GM18873 (cell line): ENCODE data around the gene KRT3.

ENCODE experiments used
- ATAC-seq: cut with Tn5 transposase; IDR thresholded peaks from one replicate; pipeline ENCODE4 v1.9.1; 2021; ENCODE audit warnings: mild to moderate bottlenecking, moderate library complexity, moderate number of reproducible peaks; ENCODE audit not compliant: unreplicated experiment, low FRiP score

The KRT3 gene

GRCh38 chr12:52815161-52815560 is 19.2 kb upstream of the KRT3 start:
- no peak for ATAC-seq

DNA sequence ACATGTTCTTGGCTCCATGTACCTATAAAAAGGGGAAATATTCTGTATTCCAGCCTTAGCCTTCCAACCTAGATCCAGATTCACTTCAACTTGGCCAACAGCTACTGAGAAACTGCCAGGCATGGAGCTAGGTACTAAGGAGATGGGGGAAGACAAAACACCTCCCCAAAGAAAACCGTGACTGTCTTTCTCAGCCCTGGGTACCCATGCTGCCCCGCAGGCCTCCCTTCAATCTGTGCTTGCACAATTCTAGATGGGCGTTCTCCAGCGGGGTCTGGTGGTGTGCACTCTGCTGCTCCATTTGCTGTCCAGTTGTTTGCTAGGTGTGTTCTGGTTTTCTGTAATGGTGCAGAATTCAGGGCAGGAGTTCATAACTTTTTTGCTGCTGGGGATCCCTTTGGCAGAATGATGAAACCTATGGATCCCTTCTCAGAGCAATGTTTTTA is 18.8 kb upstream of the KRT3 start:
- ATAC-seq = no peak

DNA sequence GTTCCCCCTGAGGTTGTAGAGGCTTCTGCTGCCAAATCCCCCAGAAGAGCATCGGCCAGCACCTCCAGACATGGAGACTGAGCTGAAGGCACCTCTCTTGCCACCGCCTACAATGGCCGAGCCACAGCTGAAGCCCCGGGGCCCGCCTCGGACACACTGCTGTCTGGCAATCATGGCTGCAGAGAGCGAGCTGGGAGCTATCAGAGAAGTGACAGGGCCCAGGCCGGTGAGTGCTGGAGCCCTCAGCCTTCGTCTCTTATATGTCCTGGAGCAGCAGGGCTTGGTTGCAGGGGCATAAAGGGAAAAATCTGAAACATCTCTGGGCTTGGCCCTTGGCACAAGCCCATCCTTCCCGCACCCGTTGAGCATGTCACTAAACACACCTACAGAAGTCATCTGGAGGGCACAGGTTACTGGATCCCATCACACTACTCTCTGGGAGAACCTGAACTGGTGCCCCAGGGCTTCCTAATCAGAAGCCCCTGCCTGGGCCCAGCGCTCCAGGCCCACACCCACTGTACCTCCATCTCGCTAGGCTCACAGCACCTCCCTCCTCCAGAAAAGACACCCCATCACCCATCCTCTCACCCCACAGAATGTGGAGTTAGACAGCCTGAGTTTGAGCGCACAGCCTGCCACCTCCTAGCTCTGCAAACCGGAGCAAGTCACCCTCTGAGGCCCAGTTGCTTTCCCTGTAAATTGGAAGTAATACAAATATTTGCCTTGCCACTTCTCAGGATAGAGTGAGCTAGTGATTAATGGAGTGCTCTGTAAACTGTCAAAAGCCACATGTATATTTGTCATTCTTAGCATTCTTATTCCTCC is 18.2 kb upstream of the KRT3 start, which contains the start of gene KRT4:
Gene KRT4 (minus strand): TSS at position 232 of the 825 bp plus-strand sequence. CDS start 58 bp downstream, at position 174.
- no peak for ATAC-seq

DNA sequence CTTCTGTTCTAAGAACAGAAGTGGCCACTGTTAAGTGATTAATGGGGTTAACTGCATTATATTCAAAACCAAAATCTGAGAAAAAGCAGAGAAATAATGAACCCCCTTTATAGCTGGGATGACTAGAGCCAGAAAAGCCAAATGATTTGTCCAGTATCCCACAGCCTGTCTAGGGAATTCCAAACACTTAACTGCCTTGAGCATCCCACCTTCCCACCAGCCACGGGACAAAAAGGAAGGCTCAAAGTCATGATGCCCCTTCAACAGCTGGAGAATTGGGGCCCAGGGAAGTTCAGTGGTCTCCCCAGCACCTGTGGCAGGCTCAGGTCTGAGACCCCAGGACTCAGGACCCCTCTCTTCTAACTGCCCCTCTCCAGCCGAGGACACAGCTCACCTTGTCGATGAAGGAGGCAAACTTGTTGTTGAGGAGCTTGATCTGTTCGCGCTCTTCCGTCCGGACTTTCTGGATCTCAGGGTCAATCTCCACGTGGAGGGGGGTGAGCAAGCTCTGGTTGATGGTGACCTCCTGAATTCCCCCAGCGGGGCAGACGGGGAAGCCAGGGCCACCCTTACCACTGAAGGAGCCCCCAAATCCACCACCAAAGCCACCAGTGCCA is 17.4 kb upstream of the KRT3 start:
- no peak for ATAC-seq

GRCh38 chr12:52812749-52813148 is 16.8 kb upstream of the KRT3 start:
- no peak for ATAC-seq

DNA sequence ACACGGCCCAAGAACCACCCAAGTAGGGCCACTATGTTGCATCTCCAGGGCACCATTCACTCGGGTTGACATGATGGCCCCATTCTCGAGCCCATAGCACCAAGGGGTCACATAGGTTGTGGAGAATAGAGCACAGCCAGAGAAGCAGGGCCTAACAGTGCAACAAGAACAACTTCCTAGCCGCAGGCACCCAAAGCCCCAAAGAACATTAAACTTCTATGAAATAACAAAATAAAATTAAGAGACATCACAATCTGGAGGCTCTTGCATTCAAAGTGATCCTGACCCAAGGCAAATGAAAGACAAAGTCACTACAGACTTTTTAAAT is 16.1 kb upstream of the KRT3 start:
- no peak for ATAC-seq

- ATAC-seq = no peak
Measured at GRCh38 chr12:52811191-52812072, 15.5 kb upstream of the KRT3 start.

- no peak for ATAC-seq
Measured at GRCh38 chr12:52810554-52810953, 14.6 kb upstream of the KRT3 start.

- no peak for ATAC-seq
Measured at GRCh38 chr12:52809166-52809565, 13.2 kb upstream of the KRT3 start.

DNA sequence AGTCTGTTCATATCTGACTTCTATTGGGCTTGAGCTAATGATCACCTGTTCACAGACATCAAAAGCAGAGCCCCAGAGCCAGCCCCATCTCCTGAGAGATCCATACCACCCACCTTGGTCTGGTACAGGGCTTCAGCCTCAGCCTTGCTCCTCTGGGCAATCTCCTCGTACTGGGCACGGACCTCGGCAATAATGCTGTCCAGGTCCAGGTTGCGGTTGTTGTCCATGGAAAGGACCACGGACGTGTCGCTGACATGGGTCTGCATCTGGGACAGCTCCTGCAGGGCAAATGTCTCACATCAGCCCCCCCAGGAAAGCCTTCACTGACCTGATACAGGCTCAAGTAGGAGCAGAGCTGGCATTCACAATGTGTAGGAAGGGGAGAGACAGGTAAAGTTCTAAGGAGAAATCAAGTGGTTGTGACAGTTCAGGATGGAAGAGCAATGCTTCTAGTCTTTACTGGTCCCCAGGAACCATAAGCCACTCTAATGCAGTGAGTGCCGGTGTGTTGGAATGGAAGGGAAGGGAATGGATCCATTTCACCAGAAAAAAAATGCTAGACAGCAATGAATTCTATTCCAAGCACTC is 12.8 kb upstream of the KRT3 start:
- ATAC-seq = no peak

GRCh38 chr12:52807544-52808470 is 11.9 kb upstream of the KRT3 start:
- ATAC-seq = no peak

- ATAC-seq = no peak
Measured at GRCh38 chr12:52806821-52807543, 11.1 kb upstream of the KRT3 start.

DNA sequence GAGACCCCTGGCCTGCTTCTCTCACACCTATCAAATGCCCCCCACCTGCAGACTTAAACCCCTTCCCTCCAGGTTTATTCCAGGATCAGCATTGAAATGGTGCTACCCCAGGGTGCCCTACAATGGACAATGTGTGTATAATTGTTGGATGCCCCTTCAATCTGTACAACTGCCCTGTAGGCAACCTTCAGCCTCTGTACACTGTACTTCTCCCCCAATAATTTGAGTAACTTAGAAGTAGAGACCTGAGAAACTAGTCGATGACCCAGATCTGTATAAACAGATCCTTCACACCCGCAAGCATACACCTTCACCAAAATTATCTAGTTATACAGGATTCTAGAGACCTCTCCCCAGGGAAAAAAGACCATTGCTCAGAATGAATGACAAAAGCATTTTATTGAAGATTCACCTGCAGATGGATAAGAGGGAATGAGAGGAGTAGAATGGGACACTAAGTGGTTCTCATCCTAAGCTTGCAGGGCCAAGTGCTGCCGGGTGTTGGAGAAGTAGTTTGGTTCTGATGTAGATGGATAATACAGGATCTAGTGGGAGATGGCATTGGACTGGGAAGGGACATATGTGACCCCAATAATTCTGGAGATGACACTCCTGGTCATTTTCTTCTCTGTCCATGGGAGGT is 10.4 kb upstream of the KRT3 start:
- no peak for ATAC-seq

DNA sequence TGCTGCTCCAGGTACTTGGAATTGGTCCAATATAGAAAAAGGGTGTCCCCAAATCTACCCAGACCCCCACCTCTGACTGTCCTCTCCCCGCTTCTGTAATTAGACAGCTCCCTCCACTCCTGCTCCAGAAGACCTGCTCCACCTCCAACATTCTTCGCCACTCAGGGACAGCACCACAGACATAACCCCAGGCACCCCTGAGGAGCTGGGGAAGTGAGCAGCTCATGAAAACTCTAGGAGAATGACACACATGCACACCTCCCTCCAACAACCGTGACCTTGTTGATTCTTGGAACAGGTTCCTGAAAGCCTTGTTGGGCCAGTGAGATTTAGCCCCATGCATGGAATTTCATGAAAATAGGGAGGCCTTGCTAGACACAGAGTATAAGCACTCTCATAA is 9.8 kb upstream of the KRT3 start:
- no peak for ATAC-seq

- no peak for ATAC-seq
Measured at GRCh38 chr12:52805000-52805399, 9.1 kb upstream of the KRT3 start.

DNA sequence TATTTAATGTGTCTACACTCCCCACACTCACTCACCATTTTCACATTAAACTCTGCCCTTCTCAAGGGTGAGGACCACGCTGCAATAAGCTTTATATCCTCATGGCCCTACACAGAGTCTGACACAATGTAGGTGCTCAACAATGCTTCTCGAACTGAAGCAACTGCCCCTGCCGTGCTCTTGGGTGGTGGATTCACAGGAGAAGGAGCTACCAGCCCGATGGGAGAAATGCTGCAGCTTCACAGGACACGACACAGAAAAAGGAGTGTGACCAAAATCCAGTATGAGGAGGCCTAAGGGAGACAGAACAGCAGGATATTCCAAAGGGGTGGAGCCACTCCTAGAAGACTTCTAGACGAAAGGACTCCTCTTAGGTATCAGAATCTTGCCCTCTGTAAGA is 6.5 kb upstream of the KRT3 start:
- ATAC-seq = no peak

DNA sequence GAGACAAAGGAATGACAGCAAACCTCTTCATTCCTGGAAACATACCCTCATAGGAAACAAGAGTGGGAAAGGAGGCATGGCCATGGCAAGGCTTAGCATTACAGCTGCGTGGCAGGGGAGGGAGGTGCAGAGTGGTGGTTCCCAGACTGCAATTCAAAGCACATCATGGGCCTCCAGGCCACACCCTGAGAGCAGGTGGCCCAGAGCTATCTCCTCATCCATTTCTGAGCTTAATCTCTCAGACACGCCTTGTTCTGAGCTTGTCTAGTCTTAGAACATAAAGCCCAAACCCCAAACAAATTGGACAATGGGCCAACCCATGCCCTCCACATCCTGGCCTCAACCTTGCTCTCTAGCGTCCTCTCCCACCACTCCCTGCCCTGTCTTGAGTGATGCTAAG is 5.9 kb upstream of the KRT3 start:
- ATAC-seq = no peak

DNA sequence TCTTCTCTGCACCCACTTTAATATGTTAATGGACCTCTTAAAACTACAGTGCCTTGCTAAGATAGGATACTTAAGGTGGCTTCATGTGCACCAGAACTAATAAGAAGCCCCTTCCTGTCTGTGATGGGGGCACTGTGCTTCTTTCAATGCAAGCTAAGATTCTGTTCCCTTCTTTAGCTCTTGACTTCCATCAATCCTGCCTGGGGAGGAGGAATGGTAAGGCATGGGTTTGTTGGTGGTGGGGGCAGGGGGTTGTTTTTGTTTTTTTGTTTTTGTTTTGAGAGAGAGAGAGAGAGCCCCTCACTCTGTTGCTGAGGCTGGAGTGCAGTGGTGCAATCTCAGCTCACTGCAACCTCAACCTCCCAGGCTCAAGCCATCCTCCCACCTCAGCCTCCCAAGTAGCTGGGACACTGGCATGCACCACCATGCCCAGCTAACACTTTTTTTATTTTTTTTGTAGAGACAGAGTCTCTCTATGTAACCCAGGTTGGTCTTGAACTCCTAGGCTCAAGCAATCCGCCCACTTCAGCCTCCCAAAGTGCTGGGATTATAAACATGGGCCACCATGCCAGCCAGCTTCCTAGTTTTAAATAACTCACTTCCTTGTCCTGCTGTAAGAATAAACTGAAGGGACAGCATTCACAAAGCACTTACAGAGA is 4.5 kb upstream of the KRT3 start:
- no peak for ATAC-seq
